Smooth muscle cell (in vitro differentiated cells): ENCODE results near the gene PTH2. TPM values are rescaled to one million over a fixed set of nuclear protein-coding genes. Genes with fewer than 3 reads are reported as not detected.
"Not testable (repeated sequence)": the region's sequence is repeated elsewhere in the genome, so short reads cannot be mapped to it uniquely, and the experiment has no call there.

Experiments
- DNase-seq: peaks from one replicate; lab custom pipeline; 2025; ENCODE audit not compliant: unreplicated experiment; lab: John Stamatoyannopoulos, UW
- H2AFZ ChIP-seq: fragments of 200-600 bp; sonication (generic); 2 replicates; pipeline ENCODE4 v1.6.0; 2016; ENCODE audit warnings: antibody characterized with exemption, low read depth, mild to moderate bottlenecking
- H3F3A ChIP-seq: fragments of 200-600 bp; sonication (generic); 2 replicates; pipeline ENCODE4 v1.6.0; 2017; ENCODE audit warnings: antibody characterized with exemption, low read depth
- H3K27ac ChIP-seq: fragments of 200-600 bp; sonication (generic); 2 replicates; pipeline ENCODE4 v1.5.1; 2016; ENCODE audit warnings: low read depth, mild to moderate bottlenecking
- H3K27me3 ChIP-seq: fragments of 200-600 bp; sonication (generic); 2 replicates; pipeline ENCODE4 v1.6.1; 2016; ENCODE audit warnings: low read depth, mild to moderate bottlenecking
- H3K36me3 ChIP-seq: fragments of 200-600 bp; sonication (generic); 2 replicates; pipeline ENCODE4 v1.5.1; 2016; ENCODE audit warnings: low read depth
- H3K4me1 ChIP-seq: fragments of 200-600 bp; sonication (generic); 2 replicates; pipeline ENCODE4 v1.5.1; 2016; ENCODE audit warnings: low read depth
- H3K4me2 ChIP-seq: fragments of 200-600 bp; sonication (generic); 2 replicates; pipeline ENCODE4 v1.6.0; 2016; ENCODE audit warnings: mild to moderate bottlenecking
- H3K4me3 ChIP-seq: fragments of 200-600 bp; sonication (generic); 2 replicates; pipeline ENCODE4 v1.5.1; 2016; ENCODE audit warnings: mild to moderate bottlenecking
- H3K79me2 ChIP-seq: fragments of 200-600 bp; sonication (generic); 2 replicates; pipeline ENCODE4 v1.6.0; 2016; ENCODE audit warnings: low read depth, mild to moderate bottlenecking
- H3K9ac ChIP-seq: fragments of 200-600 bp; sonication (generic); 2 replicates; pipeline ENCODE4 v1.6.0; 2016; ENCODE audit warnings: low read depth
- H3K9me3 ChIP-seq: fragments of 200-600 bp; sonication (generic); replicated peaks from 2 replicates; pipeline ENCODE4 v1.5.1; 2016; ENCODE audit warnings: low read depth
- H4K20me1 ChIP-seq: fragments of 200-600 bp; sonication (generic); 2 replicates; pipeline ENCODE4 v1.6.0; 2016; ENCODE audit warnings: low read depth
- CTCF ChIP-seq: fragments of 200-600 bp; sonication (generic); IDR thresholded peaks from 2 replicates; pipeline ENCODE4 v1.5.1; 2017; ENCODE audit warnings: borderline replicate concordance, mild to moderate bottlenecking, antibody characterized with exemption; ENCODE audit not compliant: insufficient read depth, poor library complexity, severe bottlenecking
- WGBS: methylation state at CpG from one replicate; pipeline ENCODE4 v1.1.7; 2016; ENCODE audit warnings: low lambda C conversion rate; 5-methylcytosine and 5-hydroxymethylcytosine counted together
- polyA plus RNA-seq: library from polyadenylated mRNA; unstranded; fragments of >200 nt; fragmentation: Nextera tagmentation; extraction: Ambion mirVana; gene quantifications from 2 replicates; pipeline ENCODE4 v1.2.1, GENCODE V29; 2016
- total RNA-seq: library from RNA; depleted of rRNA; stranded (reverse); fragments of >200 nt; gene quantifications from 2 replicates; pipeline ENCODE4 v1.2.3, GENCODE V29; 2014

PTH2 gene
- total and polyA plus RNA-seq, 2 experiments from 2014 or later, result not detected

- Histone ChIP-seq H3K9ac (no peak overlapping the region), H2AFZ (no peak overlapping the region), H3K4me3 (no peak overlapping the region), H3K79me2 (no peaks in the 10 kb centered on the region), H3K4me1 (peaks cover 11% of the 10 kb centered on the region), H3K4me2 (no peak overlapping the region), H3K27ac (no peak overlapping the region), H3K9me3 (no peaks in the 10 kb centered on the region), H3F3A (peaks cover 8% of the 10 kb centered on the region), H4K20me1 (no peaks in the 10 kb centered on the region), H3K27me3 (peaks cover 15% of the 10 kb centered on the region), H3K36me3 (no peaks in the 10 kb centered on the region)
- WGBS, result 83% methylated on average over 3 of the region's 3 CpGs
- no peak for TF ChIP-seq CTCF
- DNase-seq, result no peak
Observed at GRCh38 chr19:49445997-49446396, 22.8 kb upstream of the PTH2 start.

GRCh38 chr19:49444100-49444700, 21.0 kb upstream of the PTH2 start:
- not testable (repeated sequence) for H3K9ac ChIP-seq, H3K9me3 ChIP-seq, H3K79me2 ChIP-seq, H3K27ac ChIP-seq, H3K4me1 ChIP-seq, H3F3A ChIP-seq, H4K20me1 ChIP-seq, DNase-seq, H3K36me3 ChIP-seq, H2AFZ ChIP-seq
- Histone ChIP-seq H3K27me3 (peaks cover 33% of the 10 kb centered on the region), H3K4me3 (peak overlapping the region; percentile 76), H3K4me2 (peak overlapping the region; percentile 96)
- 85% methylated on average over 5 of the region's 5 CpGs for WGBS

GRCh38 chr19:49443366-49444099, 20.3 kb upstream of the PTH2 start:
- Histone ChIP-seq H3K4me1 (peaks cover 6% of the 10 kb centered on the region), H3K27ac (peak overlapping the region; percentile 45), H3K27me3 (peaks cover 40% of the 10 kb centered on the region)

More at GRCh38 chr19:49443366-49444099, 20.3 kb upstream of the PTH2 start:
- peaks cover 8% of the 10 kb centered on the region for H3F3A ChIP-seq
- peak overlapping the region; percentile 76 for H3K4me3 ChIP-seq
- peak; percentile 95 for DNase-seq
- H3K9me3 ChIP-seq, result no peaks in the 10 kb centered on the region
- peak overlapping the region; percentile 96 for H3K4me2 ChIP-seq
- WGBS, result 1% methylated on average over 46 of the region's 47 CpGs
- peak; percentile 53 for TF ChIP-seq CTCF
- H3K79me2 ChIP-seq, result no peaks in the 10 kb centered on the region
- no peaks in the 10 kb centered on the region for H4K20me1 ChIP-seq
- no peaks in the 10 kb centered on the region for H3K36me3 ChIP-seq
- H2AFZ ChIP-seq, result peak overlapping the region; percentile 96
- no peak overlapping the region for H3K9ac ChIP-seq
